GM18951 (cell line): ENCODE measurements around the gene EIF1AD.
"Not testable (repeated sequence)": the region's sequence is repeated elsewhere in the genome, so short reads cannot be mapped to it uniquely, and the experiment has no call there.

ENCODE experiments used
- POLR2A ChIP-seq: IDR thresholded peaks from 4 replicates; pipeline ENCODE4 v1.6.1; 2011; ENCODE audit warnings: mild to moderate bottlenecking; ENCODE audit not compliant: insufficient read length, insufficient read depth; ENCODE audit errors: extremely low read depth
- in situ Hi-C: fragments of 300-500 bp; cut with MboI; formaldehyde crosslinking; loops from one replicate; pipeline ENCODE4 v1.12.0; 2022; ENCODE audit warnings: low sequenced_read_pairs, mixed read lengths, inconsistent platforms; ENCODE audit not compliant: unreplicated experiment

The EIF1AD gene

GRCh38 chr11:66013762-66014100, 11.8 kb upstream of the EIF1AD start:
- in situ Hi-C loops: no loop called here

DNA sequence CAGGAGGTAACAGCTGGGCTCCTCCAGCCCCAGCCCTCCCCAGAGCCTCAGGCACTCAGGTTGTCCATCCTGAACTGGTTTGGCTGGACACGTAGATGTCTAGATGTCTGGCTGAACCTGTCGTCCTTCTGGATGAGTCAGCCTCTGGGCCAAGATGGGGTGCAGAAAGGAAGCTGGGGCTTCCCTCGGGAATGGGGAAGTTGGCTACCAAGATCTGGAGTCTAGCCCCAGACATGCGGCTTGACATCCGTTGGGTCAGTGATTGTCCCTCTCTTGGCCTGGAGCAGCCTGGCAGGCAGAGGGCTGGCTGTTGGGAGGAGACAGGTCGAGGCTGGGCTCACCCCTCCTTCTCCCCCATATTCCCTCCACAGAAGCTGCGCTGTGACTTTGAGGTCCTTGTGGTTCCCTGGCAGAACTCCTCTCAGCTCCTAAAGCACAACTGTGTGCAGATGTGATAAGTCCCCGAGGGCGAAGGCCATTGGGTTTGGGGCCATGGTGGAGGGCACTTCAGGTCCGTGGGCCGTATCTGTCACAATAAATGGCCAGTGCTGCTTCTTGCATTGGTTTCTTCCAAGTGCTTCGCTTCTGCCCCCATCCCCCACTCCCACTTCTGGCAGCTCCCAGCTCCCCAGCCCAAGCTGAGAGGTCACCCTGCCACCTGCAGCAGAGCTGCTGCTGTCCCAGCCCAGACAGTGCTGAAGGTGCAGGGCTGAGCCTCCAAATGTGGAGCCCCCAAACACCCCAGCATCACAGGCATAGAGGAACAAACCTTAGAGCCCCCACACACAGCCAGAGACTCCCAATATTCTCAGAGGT, 11.2 kb upstream of the EIF1AD start:
- no peak for TF ChIP-seq POLR2A
- in situ Hi-C loops: no loop called here

More at GRCh38 chr11:66013762-66014100, 11.8 kb upstream of the EIF1AD start:
- TF ChIP-seq POLR2A: no peak

GRCh38 chr11:66012371-66012945, 10.5 kb upstream of the EIF1AD start:
- in situ Hi-C loops: no loop called here
- TF ChIP-seq POLR2A: no peak

- TF ChIP-seq POLR2A: no peak
- in situ Hi-C loops: no loop called here
Measured at GRCh38 chr11:66011785-66012303, 9.9 kb upstream of the EIF1AD start, which contains the start of gene CST6. Gene CST6, plus strand, starts transcription at chr11:66012008. Its CDS starts 37 bp downstream, at chr11:66012045.

DNA sequence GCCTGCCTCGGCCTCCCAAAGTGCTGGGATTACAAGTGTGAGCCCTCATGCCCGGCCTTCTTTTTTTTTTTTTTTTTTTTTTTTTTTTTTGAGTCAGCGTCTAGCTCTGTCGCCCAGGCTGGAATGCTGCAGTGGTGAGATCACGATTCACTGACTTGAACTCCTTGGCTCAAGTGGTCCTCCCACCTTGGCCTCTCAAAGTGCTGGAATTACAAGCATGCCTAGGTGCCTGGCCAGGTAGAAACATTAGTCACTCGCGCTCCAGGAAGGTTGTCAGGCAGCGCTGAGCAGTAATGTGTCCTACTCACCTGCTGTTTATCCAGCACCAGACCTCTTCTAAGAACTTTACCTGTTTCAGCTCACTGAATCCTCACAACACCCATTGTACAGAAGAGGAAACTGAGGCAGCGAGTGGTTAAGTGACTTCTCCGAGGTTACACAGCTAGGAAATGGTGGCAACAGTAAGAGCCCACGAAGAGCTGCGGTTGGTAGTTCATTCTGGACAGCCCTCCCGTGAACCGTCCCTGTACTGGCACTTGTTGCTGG, 9.4 kb upstream of the EIF1AD start:
- in situ Hi-C loops: no loop called here
- TF ChIP-seq POLR2A: no peak

- in situ Hi-C loops: not testable (repeated sequence)
Measured at GRCh38 chr11:66010036-66010435, 8.1 kb upstream of the EIF1AD start.

DNA sequence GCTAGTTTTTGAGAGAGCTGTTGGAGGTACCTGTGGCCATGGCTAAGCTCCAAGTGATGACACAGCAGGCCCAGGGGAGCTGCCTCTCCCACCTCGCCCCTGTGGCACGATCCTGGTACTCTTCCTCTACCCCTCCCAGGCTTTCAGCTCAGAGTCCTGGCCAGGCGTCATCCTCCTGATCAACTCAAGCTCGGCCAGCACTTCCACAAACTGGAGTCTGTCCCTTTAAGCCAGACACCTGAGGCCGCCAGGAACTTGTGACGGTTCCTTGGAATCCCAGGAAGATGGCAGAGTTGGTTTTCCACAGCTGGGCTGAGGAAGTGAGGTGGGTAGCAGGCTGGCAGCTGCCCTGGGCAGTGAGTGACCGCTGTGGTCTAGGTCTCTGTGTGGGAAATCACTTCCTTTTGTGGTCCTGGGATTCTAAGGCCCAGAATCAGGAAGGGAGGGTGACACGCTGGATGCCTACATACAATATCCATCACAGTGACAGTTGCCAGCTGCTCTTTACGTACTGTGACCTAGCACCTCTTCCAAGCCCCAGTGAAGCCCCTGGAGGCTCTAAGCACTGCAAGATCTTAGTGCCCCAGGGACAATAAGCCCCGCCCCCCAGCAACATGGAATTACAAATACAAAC, 6.6 kb upstream of the EIF1AD start:
- no peak for TF ChIP-seq POLR2A
- in situ Hi-C loops: no loop called here

GRCh38 chr11:66008095-66008467, 6.1 kb upstream of the EIF1AD start:
- in situ Hi-C loops: no loop called here
- TF ChIP-seq POLR2A: no peak

- in situ Hi-C loops: no loop called here
- no peak for TF ChIP-seq POLR2A
Measured at GRCh38 chr11:66007201-66007634, 5.3 kb upstream of the EIF1AD start.

GRCh38 chr11:66006891-66007176, 4.9 kb upstream of the EIF1AD start:
- TF ChIP-seq POLR2A: no peak
- in situ Hi-C loops: no loop called here

GRCh38 chr11:66006134-66006890, 4.4 kb upstream of the EIF1AD start:
- TF ChIP-seq POLR2A: no peak
- in situ Hi-C loops: no loop called here

DNA sequence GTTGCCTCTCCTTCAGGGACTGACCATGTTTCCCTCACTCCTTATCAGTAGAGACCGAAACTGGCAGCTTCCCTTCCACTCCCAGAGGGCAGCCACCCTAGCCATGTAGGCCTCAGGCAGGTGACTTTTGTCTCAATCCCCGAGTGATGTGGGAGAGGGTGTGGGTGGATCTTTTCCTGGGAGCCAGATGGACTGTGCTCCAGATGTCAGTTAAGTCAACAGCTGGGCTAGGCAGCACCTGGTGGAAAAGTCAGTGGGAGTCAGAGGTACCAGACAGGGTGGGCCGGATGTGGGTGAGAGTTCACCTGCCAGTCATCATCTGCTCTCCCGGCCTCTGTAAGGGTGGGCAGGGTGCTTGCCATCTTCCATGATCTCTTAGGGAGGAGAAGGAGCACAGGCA, 2.2 kb upstream of the EIF1AD start:
- no peak for TF ChIP-seq POLR2A
- in situ Hi-C loops: no loop called here

DNA sequence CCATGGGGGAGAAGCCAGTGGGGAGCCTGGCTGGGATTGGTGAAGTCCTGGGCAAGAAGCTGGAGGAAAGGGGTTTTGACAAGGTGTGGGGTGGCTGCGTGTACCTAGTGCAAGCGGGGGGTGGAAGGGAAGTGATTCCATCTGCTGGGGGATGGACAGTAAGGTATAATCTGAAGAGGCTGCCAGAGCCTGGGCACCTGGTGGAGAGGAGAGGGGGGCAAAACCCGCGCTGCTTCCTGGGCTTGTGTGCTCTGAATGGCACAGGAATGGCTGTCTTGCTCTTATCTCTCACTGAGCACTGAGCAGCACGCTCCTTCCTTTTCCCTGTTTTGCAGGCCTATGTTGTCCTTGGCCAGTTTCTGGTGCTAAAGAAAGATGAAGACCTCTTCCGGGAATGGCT, 1.3 kb upstream of the EIF1AD start:
- TF ChIP-seq POLR2A: no peak
- in situ Hi-C loops: no loop called here
